ENCODE measurements around the gene PCDH12. TPM values are rescaled to one million over a fixed set of nuclear protein-coding genes. Genes with fewer than 3 reads are reported as not detected.

Gene PCDH12
- polyA plus RNA-seq (2013, experiment 1 of 2) = 0.10 TPM
- polyA plus RNA-seq (2013, experiment 2 of 2) = 0.11 TPM

- Histone ChIP-seq H3K14ac (ENCODE audit: low read length in 2 of 2) (no peak within 1 kb of the TSS), H4K8ac (ENCODE audit: low read length) (no peak within 1 kb of the TSS), H3K4me1 (ENCODE audit: control insufficient read depth, insufficient read depth, low read depth, low read length) (no peaks in the 10 kb centered on the region), H2BK12ac (ENCODE audit: low read length in 2 of 2) (peak within 1 kb of the TSS in 1 of 2 experiments; percentile 67), H2BK120ac (ENCODE audit: low read depth, low read length) (no peak within 1 kb of the TSS), H3K18ac (ENCODE audit: low read depth in 1 of 2, low read length in 2 of 2) (no peak within 1 kb of the TSS), H3K36me3 (ENCODE audit: control insufficient read depth in 1 of 2, insufficient read depth in 2 of 2, low read depth in 1 of 2, low read length in 2 of 2) (no peaks in the 10 kb centered on the region), H2AFZ (ENCODE audit: low read depth, low read length) (no peak within 1 kb of the TSS), H3K27ac (ENCODE audit: low read length, poor library complexity, severe bottlenecking) (no peak within 1 kb of the TSS), H3K4me2 (ENCODE audit: low read length, poor library complexity, severe bottlenecking) (no peak within 1 kb of the TSS), H3K9me3 (ENCODE audit: control insufficient read depth, low read length) (no peaks in the 10 kb centered on the region), H2AK5ac (ENCODE audit: low read length, severe bottlenecking) (no peak within 1 kb of the TSS), H3K23ac (ENCODE audit: low read length in 2 of 2) (no peak within 1 kb of the TSS), H3K4me3 (ENCODE audit: insufficient read depth in 1 of 2, low read depth in 1 of 2, low read length in 2 of 2) (no peak within 1 kb of the TSS), H3K4ac (ENCODE audit: low read depth in 1 of 2, low read length in 2 of 2) (no peak within 1 kb of the TSS), H2BK15ac (ENCODE audit: low read depth, poor library complexity, severe bottlenecking) (no peak within 1 kb of the TSS), H4K91ac (ENCODE audit: low read length) (no peak within 1 kb of the TSS), H3K27me3 (ENCODE audit: control insufficient read depth in 1 of 2, insufficient read depth in 1 of 2, low read length in 2 of 2) (peaks cover 0 to 39% of the 10 kb centered on the region in 2 experiments), H3K9ac (ENCODE audit: low read length) (peak within 1 kb of the TSS; percentile 39), H3K79me1 (replicated peaks; ENCODE audit: low read length, poor library complexity, severe bottlenecking) (no peaks in the 10 kb centered on the region), H2BK5ac (ENCODE audit: low read depth, low read length, poor library complexity, severe bottlenecking) (no peak within 1 kb of the TSS)
- WGBS = 14% methylated on average over 7 of the region's 7 CpGs
- peak; percentile 39 for DNase-seq
Measured at GRCh38 chr5:141958113-141958512, at the start of gene PCDH12. TSS of gene PCDH12 (minus strand) at chr5:141958202. CDS start at chr5:141957851, 351 bp downstream.

GRCh38 chr5:142007237-142007544 lies 49.2 kb upstream of the PCDH12 start:
- no peak overlapping the region for H3K4me3 ChIP-seq (ENCODE audit: insufficient read depth in 1 of 2, low read depth in 1 of 2, low read length in 2 of 2)
- H2BK120ac ChIP-seq (ENCODE audit: low read depth, low read length) = no peak overlapping the region
- WGBS = 67% methylated on average over 1 of the region's 1 CpG

DNA sequence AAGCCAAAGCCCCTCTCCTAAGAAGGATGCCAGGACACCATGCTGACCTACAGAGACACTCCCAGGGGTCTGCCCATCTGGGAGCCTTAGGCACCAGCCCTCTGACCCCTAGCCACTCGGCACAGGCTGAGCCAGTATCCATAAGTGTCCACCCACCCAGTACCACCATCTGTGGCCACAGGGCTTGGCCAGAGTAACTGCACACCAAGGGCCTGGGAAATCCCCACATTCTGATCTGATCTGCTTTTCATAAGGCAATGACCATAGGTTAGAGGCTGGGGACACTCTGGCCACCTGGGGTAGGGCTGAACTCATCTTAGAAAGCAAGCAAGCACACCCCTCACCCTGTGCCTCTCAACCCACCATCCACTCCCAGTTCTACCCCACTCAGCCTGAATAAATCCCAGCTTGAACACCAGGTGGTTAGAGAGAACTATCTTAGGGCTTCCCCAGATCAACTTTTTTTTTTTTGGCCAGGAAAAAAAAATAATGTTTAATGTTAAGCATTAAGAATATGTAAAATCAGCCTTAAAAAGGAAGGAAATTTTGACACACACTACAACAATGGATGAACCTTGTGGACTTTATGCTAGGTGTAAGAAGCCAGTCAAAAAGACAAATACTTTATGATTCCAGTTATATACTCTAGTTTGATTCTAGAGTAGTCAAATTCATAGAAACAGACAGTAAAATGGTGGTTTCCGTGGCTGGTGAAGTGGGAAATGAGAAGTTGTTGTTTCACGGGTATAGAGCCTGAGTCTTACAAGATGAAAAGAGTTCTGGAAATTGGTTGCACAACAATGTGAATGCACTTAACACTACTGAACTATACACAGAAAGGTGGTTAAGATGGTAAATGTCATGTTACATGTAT lies 48.6 kb upstream of the PCDH12 start:
- peaks cover 9% of the 10 kb centered on the region for H3K79me1 ChIP-seq (replicated peaks; ENCODE audit: low read length, poor library complexity, severe bottlenecking)
- no peak overlapping the region for H2AK5ac ChIP-seq (ENCODE audit: low read length, severe bottlenecking)
- no peak overlapping the region for H2BK120ac ChIP-seq (ENCODE audit: low read depth, low read length)
- H2BK5ac ChIP-seq (ENCODE audit: low read depth, low read length, poor library complexity, severe bottlenecking) = no peak overlapping the region
- H2BK15ac ChIP-seq (ENCODE audit: low read depth, poor library complexity, severe bottlenecking) = no peak overlapping the region
- peaks cover 39 to 89% of the 10 kb centered on the region in 2 experiments for H3K36me3 ChIP-seq (ENCODE audit: control insufficient read depth in 1 of 2, insufficient read depth in 2 of 2, low read depth in 1 of 2, low read length in 2 of 2)
- H3K4ac ChIP-seq (ENCODE audit: low read depth in 1 of 2, low read length in 2 of 2) = no peak overlapping the region
- H2AFZ ChIP-seq (ENCODE audit: low read depth, low read length) = no peak overlapping the region
- no peak overlapping the region for H3K4me3 ChIP-seq (ENCODE audit: insufficient read depth in 1 of 2, low read depth in 1 of 2, low read length in 2 of 2)
- peaks cover 1% of the 10 kb centered on the region for H3K4me1 ChIP-seq (ENCODE audit: control insufficient read depth, insufficient read depth, low read depth, low read length)
- H3K23ac ChIP-seq (ENCODE audit: low read length in 2 of 2) = no peak overlapping the region
- 90% methylated on average over 2 of the region's 3 CpGs for WGBS
- H3K27ac ChIP-seq (ENCODE audit: low read length, poor library complexity, severe bottlenecking) = no peak overlapping the region
- no peaks in the 10 kb centered on the region for H3K27me3 ChIP-seq (ENCODE audit: control insufficient read depth in 1 of 2, insufficient read depth in 1 of 2, low read length in 2 of 2)
- no peak overlapping the region for H3K18ac ChIP-seq (ENCODE audit: low read depth in 1 of 2, low read length in 2 of 2)
- no peak overlapping the region for H4K8ac ChIP-seq (ENCODE audit: low read length)
- no peak overlapping the region for H3K14ac ChIP-seq (ENCODE audit: low read length in 2 of 2)
- no peak for DNase-seq
- H3K9me3 ChIP-seq (ENCODE audit: control insufficient read depth, low read length) = no peaks in the 10 kb centered on the region
- no peak overlapping the region for H4K91ac ChIP-seq (ENCODE audit: low read length)
- no peak overlapping the region for H3K9ac ChIP-seq (ENCODE audit: low read length)
- H2BK12ac ChIP-seq (ENCODE audit: low read length in 2 of 2) = no peak overlapping the region
- no peak overlapping the region for H3K4me2 ChIP-seq (ENCODE audit: low read length, poor library complexity, severe bottlenecking)

More at GRCh38 chr5:142007237-142007544, 49.2 kb upstream of the PCDH12 start:
- no peak overlapping the region for H2AK5ac ChIP-seq (ENCODE audit: low read length, severe bottlenecking)
- no peaks in the 10 kb centered on the region for H3K27me3 ChIP-seq (ENCODE audit: control insufficient read depth in 1 of 2, insufficient read depth in 1 of 2, low read length in 2 of 2)
- H4K91ac ChIP-seq (ENCODE audit: low read length) = no peak overlapping the region
- H3K4me2 ChIP-seq (ENCODE audit: low read length, poor library complexity, severe bottlenecking) = no peak overlapping the region
- no peak overlapping the region for H3K14ac ChIP-seq (ENCODE audit: low read length in 2 of 2)
- no peak overlapping the region for H3K27ac ChIP-seq (ENCODE audit: low read length, poor library complexity, severe bottlenecking)
- H3K9me3 ChIP-seq (ENCODE audit: control insufficient read depth, low read length) = no peaks in the 10 kb centered on the region
- no peak overlapping the region for H2BK12ac ChIP-seq (ENCODE audit: low read length in 2 of 2)
- H3K18ac ChIP-seq (ENCODE audit: low read depth in 1 of 2, low read length in 2 of 2) = no peak overlapping the region
- no peak overlapping the region for H2BK5ac ChIP-seq (ENCODE audit: low read depth, low read length, poor library complexity, severe bottlenecking)
- H3K4ac ChIP-seq (ENCODE audit: low read depth in 1 of 2, low read length in 2 of 2) = no peak overlapping the region
- peaks cover 10% of the 10 kb centered on the region for H3K79me1 ChIP-seq (replicated peaks; ENCODE audit: low read length, poor library complexity, severe bottlenecking)
- DNase-seq = no peak
- no peak overlapping the region for H3K23ac ChIP-seq (ENCODE audit: low read length in 2 of 2)
- no peak overlapping the region for H2AFZ ChIP-seq (ENCODE audit: low read depth, low read length)
- no peak overlapping the region for H4K8ac ChIP-seq (ENCODE audit: low read length)
- H3K36me3 ChIP-seq (ENCODE audit: control insufficient read depth in 1 of 2, insufficient read depth in 2 of 2, low read depth in 1 of 2, low read length in 2 of 2) = peaks cover 39 to 85% of the 10 kb centered on the region in 2 experiments
- H2BK15ac ChIP-seq (ENCODE audit: low read depth, poor library complexity, severe bottlenecking) = no peak overlapping the region
- H3K4me1 ChIP-seq (ENCODE audit: control insufficient read depth, insufficient read depth, low read depth, low read length) = peaks cover 5% of the 10 kb centered on the region
- no peak overlapping the region for H3K9ac ChIP-seq (ENCODE audit: low read length)

GRCh38 chr5:142003266-142003800 lies 45.3 kb upstream of the PCDH12 start:
- Histone ChIP-seq H4K8ac (ENCODE audit: low read length) (no peak overlapping the region), H3K4me2 (ENCODE audit: low read length, poor library complexity, severe bottlenecking) (no peak overlapping the region)
- 82% methylated on average over 2 of the region's 2 CpGs for WGBS

More at GRCh38 chr5:142003266-142003800, 45.3 kb upstream of the PCDH12 start:
- Histone ChIP-seq H2BK120ac (ENCODE audit: low read depth, low read length) (no peak overlapping the region), H3K9ac (ENCODE audit: low read length) (no peak overlapping the region), H3K4ac (ENCODE audit: low read depth in 1 of 2, low read length in 2 of 2) (no peak overlapping the region), H3K14ac (ENCODE audit: low read length in 2 of 2) (no peak overlapping the region), H3K27ac (ENCODE audit: low read length, poor library complexity, severe bottlenecking) (no peak overlapping the region), H3K23ac (ENCODE audit: low read length in 2 of 2) (no peak overlapping the region), H2AK5ac (ENCODE audit: low read length, severe bottlenecking) (no peak overlapping the region), H3K4me1 (ENCODE audit: control insufficient read depth, insufficient read depth, low read depth, low read length) (no peaks in the 10 kb centered on the region), H3K4me3 (ENCODE audit: insufficient read depth in 1 of 2, low read depth in 1 of 2, low read length in 2 of 2) (no peak overlapping the region), H2BK12ac (ENCODE audit: low read length in 2 of 2) (no peak overlapping the region), H3K9me3 (ENCODE audit: control insufficient read depth, low read length) (no peaks in the 10 kb centered on the region), H3K36me3 (ENCODE audit: control insufficient read depth in 1 of 2, insufficient read depth in 2 of 2, low read depth in 1 of 2, low read length in 2 of 2) (peaks cover 42 to 92% of the 10 kb centered on the region in 2 experiments), H3K79me1 (replicated peaks; ENCODE audit: low read length, poor library complexity, severe bottlenecking) (peaks cover 9% of the 10 kb centered on the region), H4K91ac (ENCODE audit: low read length) (no peak overlapping the region), H3K27me3 (ENCODE audit: control insufficient read depth in 1 of 2, insufficient read depth in 1 of 2, low read length in 2 of 2) (no peaks in the 10 kb centered on the region), H2BK15ac (ENCODE audit: low read depth, poor library complexity, severe bottlenecking) (no peak overlapping the region), H2AFZ (ENCODE audit: low read depth, low read length) (no peak overlapping the region), H2BK5ac (ENCODE audit: low read depth, low read length, poor library complexity, severe bottlenecking) (no peak overlapping the region), H3K18ac (ENCODE audit: low read depth in 1 of 2, low read length in 2 of 2) (no peak overlapping the region)
- DNase-seq = no peak

All from mesenchymal stem cell (in vitro differentiated cells and primary cell).